VCaP (cell line): ENCODE results near the gene SERPINB8.

Experiments
- H3K27ac ChIP-seq: fragments of 450-650 bp; 2 replicates; pipeline ENCODE4 v1.5.1; 2017
- TF ChIP-seq, protein P1 (sequence below): fragments of 450-650 bp; conservative IDR thresholded peaks from 2 replicates; pipeline ENCODE4 v1.5.1; 2017; ENCODE audit warnings: mild to moderate bottlenecking, moderate library complexity

SERPINB8 gene

GRCh38 chr18:64017870-64018269, 48.0 kb downstream of the SERPINB8 start:
- H3K27ac ChIP-seq = no peak overlapping the region
- TF ChIP-seq, protein P1, sequence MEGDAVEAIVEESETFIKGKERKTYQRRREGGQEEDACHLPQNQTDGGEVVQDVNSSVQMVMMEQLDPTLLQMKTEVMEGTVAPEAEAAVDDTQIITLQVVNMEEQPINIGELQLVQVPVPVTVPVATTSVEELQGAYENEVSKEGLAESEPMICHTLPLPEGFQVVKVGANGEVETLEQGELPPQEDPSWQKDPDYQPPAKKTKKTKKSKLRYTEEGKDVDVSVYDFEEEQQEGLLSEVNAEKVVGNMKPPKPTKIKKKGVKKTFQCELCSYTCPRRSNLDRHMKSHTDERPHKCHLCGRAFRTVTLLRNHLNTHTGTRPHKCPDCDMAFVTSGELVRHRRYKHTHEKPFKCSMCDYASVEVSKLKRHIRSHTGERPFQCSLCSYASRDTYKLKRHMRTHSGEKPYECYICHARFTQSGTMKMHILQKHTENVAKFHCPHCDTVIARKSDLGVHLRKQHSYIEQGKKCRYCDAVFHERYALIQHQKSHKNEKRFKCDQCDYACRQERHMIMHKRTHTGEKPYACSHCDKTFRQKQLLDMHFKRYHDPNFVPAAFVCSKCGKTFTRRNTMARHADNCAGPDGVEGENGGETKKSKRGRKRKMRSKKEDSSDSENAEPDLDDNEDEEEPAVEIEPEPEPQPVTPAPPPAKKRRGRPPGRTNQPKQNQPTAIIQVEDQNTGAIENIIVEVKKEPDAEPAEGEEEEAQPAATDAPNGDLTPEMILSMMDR = peak; percentile 75

GRCh38 chr18:64019922-64020756, 50.3 kb downstream of the SERPINB8 start:
- no peak overlapping the region for H3K27ac ChIP-seq
- TF ChIP-seq, protein P1 = no peak

DNA sequence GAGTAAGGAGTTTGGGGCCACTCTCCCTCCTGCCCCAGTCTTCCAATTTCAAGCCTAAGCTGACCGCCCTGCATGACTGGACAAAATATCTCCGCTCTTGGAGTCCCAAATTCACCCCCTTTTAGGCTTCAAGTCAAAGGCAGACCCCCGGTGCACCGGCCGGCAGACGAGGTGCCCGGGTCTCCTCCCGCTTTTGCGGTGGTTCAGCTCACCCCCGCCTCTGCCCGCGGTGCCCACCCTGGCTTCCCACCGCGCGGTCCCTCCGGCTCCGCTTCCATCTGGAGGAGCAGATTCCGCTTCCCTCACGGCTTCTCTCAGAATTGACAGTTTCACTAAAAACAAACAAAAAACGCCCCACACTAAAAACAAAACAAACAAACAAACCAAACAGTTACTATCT, 56.5 kb downstream of the SERPINB8 start:
- H3K27ac ChIP-seq = no peak overlapping the region
- TF ChIP-seq, protein P1 = no peak

- TF ChIP-seq, protein P1 = no peak
- H3K27ac ChIP-seq = no peak overlapping the region
Observed at GRCh38 chr18:64027931-64028695, 58.2 kb downstream of the SERPINB8 start.

DNA sequence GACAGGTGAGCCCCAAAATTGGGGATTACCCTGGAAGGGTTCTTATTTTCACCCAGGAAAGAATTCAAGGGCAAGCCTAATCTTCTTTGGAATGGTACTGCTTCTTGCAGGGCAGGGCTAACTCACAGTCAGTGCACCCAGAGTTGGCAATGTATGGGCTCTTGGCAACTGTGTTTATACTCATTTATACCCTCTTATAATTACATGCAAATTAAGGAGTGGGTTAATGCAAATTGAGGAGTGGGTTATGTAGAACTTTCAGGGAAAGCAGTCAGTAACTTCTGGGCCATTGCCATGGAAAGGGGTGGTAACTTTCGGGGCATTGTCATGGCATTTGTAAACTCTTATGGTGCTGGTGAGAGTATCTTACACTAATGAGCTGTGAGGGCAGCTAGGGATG, 59.2 kb downstream of the SERPINB8 start:
- TF ChIP-seq, protein P1 = no peak
- no peak overlapping the region for H3K27ac ChIP-seq

GRCh38 chr18:64031411-64031810, 61.5 kb downstream of the SERPINB8 start:
- no peak overlapping the region for H3K27ac ChIP-seq
- TF ChIP-seq, protein P1 = no peak

DNA sequence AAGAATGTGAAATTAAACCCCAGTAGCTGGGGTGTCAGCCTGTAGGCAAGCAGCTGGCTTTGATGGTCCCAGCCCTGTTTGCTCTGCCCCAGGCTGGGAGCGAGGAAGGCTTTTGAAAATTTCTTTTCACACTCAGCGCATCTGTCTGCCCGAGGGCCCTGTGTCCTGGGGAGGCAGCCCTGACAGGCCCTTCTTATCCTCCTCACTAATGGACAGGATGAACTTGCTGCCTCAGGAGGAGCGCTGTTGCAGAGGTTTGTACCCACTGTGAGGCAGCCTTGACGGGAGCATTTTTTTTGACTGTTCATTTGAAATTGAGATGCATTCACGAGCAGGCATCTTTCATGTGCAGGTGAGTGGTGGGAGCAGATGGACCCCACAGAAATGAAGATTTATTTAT, 62.4 kb downstream of the SERPINB8 start:
- H3K27ac ChIP-seq = no peak overlapping the region
- TF ChIP-seq, protein P1 = no peak
